MM.1S (cell line): ENCODE data around the gene GNMT.

Experiments
- DNase-seq: peaks from one replicate; pipeline ENCODE4 v3.0.0-alpha.2; 2015
- H2AFZ ChIP-seq: fragments of 300-600 bp; sonication (generic); 2 replicates; pipeline ENCODE4 v1.6.0; 2016; ENCODE audit warnings: antibody characterized with exemption, low read length
- H3F3A ChIP-seq: fragments of 300-600 bp; sonication (generic); 2 replicates; pipeline ENCODE4 v1.6.1; 2016; ENCODE audit warnings: mild to moderate bottlenecking, antibody characterized with exemption, low read length, moderate library complexity, mixed read lengths; ENCODE audit not compliant: insufficient read depth
- H3K27ac ChIP-seq: fragments of 300-600 bp; sonication (generic); 2 replicates; pipeline ENCODE4 v1.5.1; 2016; ENCODE audit warnings: mild to moderate bottlenecking, low read length
- H3K27me3 ChIP-seq: fragments of 300-600 bp; sonication (generic); replicated peaks from 2 replicates; pipeline ENCODE4 v1.6.0; 2016; ENCODE audit warnings: low read length; ENCODE audit not compliant: insufficient read depth
- H3K36me3 ChIP-seq: fragments of 300-600 bp; sonication (generic); replicated peaks from 2 replicates; pipeline ENCODE4 v1.6.1; 2016; ENCODE audit warnings: mild to moderate bottlenecking, low read length, mixed read lengths; ENCODE audit not compliant: insufficient read depth
- H3K4me1 ChIP-seq: fragments of 300-600 bp; sonication (generic); 2 replicates; pipeline ENCODE4 v1.6.1; 2016; ENCODE audit warnings: low read length, mixed read lengths
- H3K4me2 ChIP-seq: fragments of 300-600 bp; sonication (generic); 2 replicates; pipeline ENCODE4 v1.6.0; 2016; ENCODE audit warnings: low read depth, low read length
- H3K4me3 ChIP-seq: fragments of 300-600 bp; sonication (generic); 2 replicates; pipeline ENCODE4 v1.5.1; 2016; ENCODE audit warnings: low read length, mixed read lengths
- H3K79me2 ChIP-seq: fragments of 300-600 bp; sonication (generic); 2 replicates; pipeline ENCODE4 v1.6.1; 2016; ENCODE audit warnings: mixed run types, low read length, mixed read lengths
- H3K9ac ChIP-seq: fragments of 300-600 bp; sonication (generic); 2 replicates; pipeline ENCODE4 v1.6.1; 2016; ENCODE audit warnings: low read length, mixed read lengths
- H3K9me2 ChIP-seq: fragments of 300-600 bp; sonication (generic); replicated peaks from 2 replicates; pipeline ENCODE4 v1.6.1; 2016; ENCODE audit warnings: mild to moderate bottlenecking, low read length, mixed read lengths; ENCODE audit not compliant: insufficient read depth
- H3K9me3 ChIP-seq: fragments of 300-600 bp; sonication (generic); replicated peaks from 2 replicates; pipeline ENCODE4 v1.6.1; 2016; ENCODE audit warnings: mild to moderate bottlenecking, low read length, mixed read lengths; ENCODE audit not compliant: insufficient read depth
- H4K20me1 ChIP-seq: fragments of 300-600 bp; sonication (generic); 2 replicates; pipeline ENCODE4 v1.6.1; 2016; ENCODE audit warnings: mild to moderate bottlenecking, low read length, moderate library complexity, mixed read lengths; ENCODE audit not compliant: insufficient read depth
- EZH2 ChIP-seq: fragments of 300-600 bp; sonication (generic); optimal IDR thresholded peaks from 2 replicates; pipeline ENCODE3; 2017; ENCODE audit warnings: low read depth, mild to moderate bottlenecking, antibody characterized with exemption, low read length, mixed read lengths
- EZH2phosphoT487 ChIP-seq: fragments of 300-600 bp; sonication (generic); IDR thresholded peaks from 2 replicates; pipeline ENCODE4 v1.6.1; 2018; ENCODE audit warnings: antibody characterized with exemption, low read length
- TF ChIP-seq, protein P1 (sequence below): fragments of 300-600 bp; sonication (generic); IDR thresholded peaks from 2 replicates; pipeline ENCODE4 v1.5.1; 2016; ENCODE audit warnings: antibody characterized with exemption, low read length, mixed read lengths

Gene GNMT

DNA sequence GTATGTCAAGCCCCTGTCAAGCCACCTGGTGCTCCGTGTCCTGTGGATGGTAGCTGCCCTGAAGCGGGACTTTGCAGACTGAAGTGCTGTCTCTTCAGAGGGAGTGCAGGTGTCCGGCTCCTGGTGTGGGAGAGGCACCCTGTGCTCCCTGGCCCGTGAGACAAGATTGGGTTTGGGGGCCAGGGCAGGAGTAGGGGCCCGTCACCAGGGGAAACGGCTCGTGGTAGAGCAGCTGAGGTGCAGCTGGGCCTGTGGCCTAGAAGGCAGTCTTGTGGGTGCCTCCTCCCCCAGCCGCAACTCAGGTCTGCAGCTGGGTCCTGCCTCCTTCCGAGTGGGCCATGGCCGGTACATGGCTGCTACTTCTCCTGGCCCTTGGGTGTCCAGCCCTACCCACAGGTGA is 44.8 kb upstream of the GNMT start, which contains the start of gene PTCRA:
Gene PTCRA (plus strand): TSS at position 322 of the 400 bp plus-strand sequence. CDS start 17 bp downstream, at position 339.
- Histone ChIP-seq H3K4me2 (no peak within 1 kb of the TSS), H3K36me3 (no peaks in the 10 kb centered on the region), H4K20me1 (no peaks in the 10 kb centered on the region), H3K4me3 (no peak within 1 kb of the TSS), H3F3A (no peaks in the 10 kb centered on the region), H3K9me3 (no peaks in the 10 kb centered on the region), H3K79me2 (no peaks in the 10 kb centered on the region), H3K4me1 (no peaks in the 10 kb centered on the region), H2AFZ (no peak within 1 kb of the TSS), H3K9ac (no peak within 1 kb of the TSS), H3K27ac (no peak within 1 kb of the TSS), H3K27me3 (no peaks in the 10 kb centered on the region), H3K9me2 (no peaks in the 10 kb centered on the region)
- no peak for DNase-seq
- TF ChIP-seq EZH2phosphoT487 (no peak), EZH2 (no peak)
- TF ChIP-seq, protein P1, sequence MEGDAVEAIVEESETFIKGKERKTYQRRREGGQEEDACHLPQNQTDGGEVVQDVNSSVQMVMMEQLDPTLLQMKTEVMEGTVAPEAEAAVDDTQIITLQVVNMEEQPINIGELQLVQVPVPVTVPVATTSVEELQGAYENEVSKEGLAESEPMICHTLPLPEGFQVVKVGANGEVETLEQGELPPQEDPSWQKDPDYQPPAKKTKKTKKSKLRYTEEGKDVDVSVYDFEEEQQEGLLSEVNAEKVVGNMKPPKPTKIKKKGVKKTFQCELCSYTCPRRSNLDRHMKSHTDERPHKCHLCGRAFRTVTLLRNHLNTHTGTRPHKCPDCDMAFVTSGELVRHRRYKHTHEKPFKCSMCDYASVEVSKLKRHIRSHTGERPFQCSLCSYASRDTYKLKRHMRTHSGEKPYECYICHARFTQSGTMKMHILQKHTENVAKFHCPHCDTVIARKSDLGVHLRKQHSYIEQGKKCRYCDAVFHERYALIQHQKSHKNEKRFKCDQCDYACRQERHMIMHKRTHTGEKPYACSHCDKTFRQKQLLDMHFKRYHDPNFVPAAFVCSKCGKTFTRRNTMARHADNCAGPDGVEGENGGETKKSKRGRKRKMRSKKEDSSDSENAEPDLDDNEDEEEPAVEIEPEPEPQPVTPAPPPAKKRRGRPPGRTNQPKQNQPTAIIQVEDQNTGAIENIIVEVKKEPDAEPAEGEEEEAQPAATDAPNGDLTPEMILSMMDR, result no peak

DNA sequence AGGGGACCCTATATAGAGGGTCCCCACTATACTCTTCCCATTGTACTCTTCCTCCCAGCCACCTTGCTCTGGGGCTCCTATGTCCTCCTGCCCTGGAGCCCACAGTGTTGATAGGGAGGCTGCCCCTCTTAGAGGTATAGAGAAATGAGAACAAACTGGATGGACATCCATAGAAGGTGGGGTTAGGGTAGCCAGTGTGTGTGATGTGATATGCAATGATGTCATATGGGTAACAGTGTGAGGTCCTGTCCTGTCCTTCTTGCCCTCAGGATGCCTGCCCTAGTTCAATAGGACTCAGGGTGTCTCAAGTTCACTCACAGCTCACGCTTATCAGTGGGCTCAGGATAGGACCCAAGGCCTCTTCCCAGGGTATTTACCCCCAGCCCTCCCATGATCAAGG is 44.3 kb upstream of the GNMT start:
- no peaks in the 10 kb centered on the region for H3K9me2 ChIP-seq
- DNase-seq, result no peak
- TF ChIP-seq EZH2 (no peak), EZH2phosphoT487 (no peak)
- TF ChIP-seq, protein P1, result no peak

GRCh38 chr6:42921801-42922200 is 38.8 kb upstream of the GNMT start:
- no peaks in the 10 kb centered on the region for H3F3A ChIP-seq
- H3K79me2 ChIP-seq, result no peaks in the 10 kb centered on the region
- H3K9me2 ChIP-seq, result no peaks in the 10 kb centered on the region
- no peak overlapping the region for H3K4me2 ChIP-seq
- no peak overlapping the region for H3K27ac ChIP-seq
- H3K9ac ChIP-seq, result no peak overlapping the region
- H3K27me3 ChIP-seq, result no peaks in the 10 kb centered on the region
- no peak overlapping the region for H2AFZ ChIP-seq
- 0 out of 2 replicates have a peak, but pooled peaks cover 6% of the 10 kb centered on the region for H3K4me1 ChIP-seq
- TF ChIP-seq EZH2 (no peak), EZH2phosphoT487 (no peak)
- TF ChIP-seq, protein P1, result no peak
- no peaks in the 10 kb centered on the region for H4K20me1 ChIP-seq
- no peak for DNase-seq
- no peak overlapping the region for H3K4me3 ChIP-seq
- H3K36me3 ChIP-seq, result no peaks in the 10 kb centered on the region
- no peaks in the 10 kb centered on the region for H3K9me3 ChIP-seq

More for the DNA sequence above, 44.3 kb upstream of the GNMT start:
- Histone ChIP-seq H3K79me2 (no peaks in the 10 kb centered on the region), H3K4me1 (no peaks in the 10 kb centered on the region), H3K4me3 (no peak overlapping the region), H3K9me3 (no peaks in the 10 kb centered on the region), H3K27ac (no peak overlapping the region), H3K36me3 (no peaks in the 10 kb centered on the region), H4K20me1 (no peaks in the 10 kb centered on the region), H3F3A (no peaks in the 10 kb centered on the region), H3K9ac (no peak overlapping the region), H3K27me3 (no peaks in the 10 kb centered on the region), H3K4me2 (no peak overlapping the region), H2AFZ (no peak overlapping the region)
